Right lobe of liver (tissue), 4 donors: ENCODE data around the gene SPTBN5.

Experiments
- CTCF ChIP-seq, 4 donors: fragments of 200-600 bp in 3 of 4; fragments of 450-650 bp in 1 of 4; IDR thresholded peaks; one replicate each; pipeline versions ENCODE4 v1.5.1 to v1.8.0; 2016 to 2022; ENCODE audit warnings: antibody characterized with exemption in 4 of 4, mild to moderate bottlenecking in 2 of 4
- POLR2A ChIP-seq: fragments of 450-650 bp; IDR thresholded peaks from one replicate; pipeline ENCODE4 v1.6.1; 2017; ENCODE audit warnings: antibody characterized with exemption, mild to moderate bottlenecking
- donor health status: DM: no; HTN: no; CAD: no.
- donor health status: DM: no; HTN: no; CAD: no.
- donor health status: DM: no; HTN: yes; CAD: no.

GRCh38 chr15:41823502-41823901 lies 70.4 kb downstream of the SPTBN5 start:
- TF ChIP-seq CTCF (IDR thresholded peaks at IDR 0.05) (no peak), POLR2A (no peak)
